AG09319 (cell line): ENCODE results near the gene C20orf96.
"Not testable (repeated sequence)": the region's sequence is repeated elsewhere in the genome, so short reads cannot be mapped to it uniquely, and the experiment has no call there.

Experiments
- DNase-seq: peaks from one replicate; pipeline ENCODE4 v3.0.0-alpha.2; 2010; ENCODE audit warnings: low read depth; ENCODE audit errors: extremely low read depth
- CTCF ChIP-seq: IDR thresholded peaks from 2 replicates; pipeline ENCODE4 v1.5.1; 2011; ENCODE audit warnings: low read depth, mild to moderate bottlenecking, inconsistent platforms, low read length, moderate library complexity

The C20orf96 gene

GRCh38 chr20:226958-227357 lies 63.6 kb downstream of the C20orf96 start, which contains the start of gene DEFB129:
Gene DEFB129, plus strand, starts transcription at chr20:227258. Its CDS starts 31 bp downstream, at chr20:227289.
- no peak for DNase-seq
- no peak for TF ChIP-seq CTCF

- DNase-seq = not testable (repeated sequence)
These were observed 64.7 kb downstream of the C20orf96 start for GRCh38 chr20:225879-226278.

GRCh38 chr20:221258-221830 lies 69.2 kb downstream of the C20orf96 start:
- DNase-seq = no peak

More at GRCh38 chr20:221258-221830, 69.2 kb downstream of the C20orf96 start:
- TF ChIP-seq CTCF = no peak
